ENCODE measurements around the gene TRPM2. TPM values are rescaled to one million over a fixed set of nuclear protein-coding genes. Genes with fewer than 3 reads are reported as not detected.

Gene TRPM2
- total and polyA plus RNA-seq, 12 donors, result 0.34 to 8.5 (median 1.2) TPM

GRCh38 chr21:44405091-44405947 is 51.9 kb downstream of the TRPM2 start:
- no peaks in the 10 kb centered on the region for H3K9me3 ChIP-seq
- peaks cover 0 to 8% (median 0%) of the 10 kb centered on the region in 7 donors for H3K27me3 ChIP-seq
- DNase-seq, result no peak
- no peak for ATAC-seq
- intact Hi-C loops (cut with DNase I), result no loop called here
- TF ChIP-seq, protein P1, sequence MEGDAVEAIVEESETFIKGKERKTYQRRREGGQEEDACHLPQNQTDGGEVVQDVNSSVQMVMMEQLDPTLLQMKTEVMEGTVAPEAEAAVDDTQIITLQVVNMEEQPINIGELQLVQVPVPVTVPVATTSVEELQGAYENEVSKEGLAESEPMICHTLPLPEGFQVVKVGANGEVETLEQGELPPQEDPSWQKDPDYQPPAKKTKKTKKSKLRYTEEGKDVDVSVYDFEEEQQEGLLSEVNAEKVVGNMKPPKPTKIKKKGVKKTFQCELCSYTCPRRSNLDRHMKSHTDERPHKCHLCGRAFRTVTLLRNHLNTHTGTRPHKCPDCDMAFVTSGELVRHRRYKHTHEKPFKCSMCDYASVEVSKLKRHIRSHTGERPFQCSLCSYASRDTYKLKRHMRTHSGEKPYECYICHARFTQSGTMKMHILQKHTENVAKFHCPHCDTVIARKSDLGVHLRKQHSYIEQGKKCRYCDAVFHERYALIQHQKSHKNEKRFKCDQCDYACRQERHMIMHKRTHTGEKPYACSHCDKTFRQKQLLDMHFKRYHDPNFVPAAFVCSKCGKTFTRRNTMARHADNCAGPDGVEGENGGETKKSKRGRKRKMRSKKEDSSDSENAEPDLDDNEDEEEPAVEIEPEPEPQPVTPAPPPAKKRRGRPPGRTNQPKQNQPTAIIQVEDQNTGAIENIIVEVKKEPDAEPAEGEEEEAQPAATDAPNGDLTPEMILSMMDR (IDR thresholded peaks at IDR 0.05), result no peak
- no peaks in the 10 kb centered on the region for H3K4me1 ChIP-seq
- no peak overlapping the region for H3K4me3 ChIP-seq
- 86 to 88% methylated on average over 34 of the region's 34 CpGs for WGBS, 2 donors
- no peak overlapping the region for H3K27ac ChIP-seq
- peaks cover 0 to 67% (median 0%) of the 10 kb centered on the region in 9 donors for H3K36me3 ChIP-seq

GRCh38 chr21:44405948-44406872 is 52.8 kb downstream of the TRPM2 start:
- ATAC-seq, result no peak
- 82 to 86% methylated on average over 37 of the region's 37 CpGs for WGBS, 2 donors

DNA sequence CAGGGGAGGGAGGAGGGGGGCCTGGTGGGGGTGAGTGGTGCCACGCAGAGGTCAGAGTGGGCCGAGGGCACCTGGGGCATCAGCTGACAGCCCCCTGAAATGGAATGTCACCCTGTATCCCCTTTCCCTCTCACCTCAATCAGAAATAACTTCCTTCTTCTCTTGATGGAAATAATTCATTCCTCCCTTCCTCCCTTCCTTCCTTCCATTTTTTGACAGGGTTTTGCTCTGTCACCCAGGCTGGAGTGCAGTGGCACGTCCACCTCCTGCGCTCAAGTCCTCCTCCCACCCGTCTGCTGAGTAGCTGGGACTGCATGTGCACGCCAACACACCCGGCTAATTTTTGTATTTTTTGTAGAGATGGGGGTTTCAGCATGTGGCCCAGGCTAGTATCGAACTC is 53.5 kb downstream of the TRPM2 start:
- Histone ChIP-seq H3K27me3 (no peaks in the 10 kb centered on the region), H3K4me1 (no peaks in the 10 kb centered on the region), H3K9me3 (peaks cover 0 to 2% (median 0%) of the 10 kb centered on the region in 11 donors), H3K36me3 (peaks cover 0 to 57% (median 0%) of the 10 kb centered on the region in 9 donors), H3K27ac (no peak overlapping the region), H3K4me3 (no peak overlapping the region)
- DNase-seq, result no peak
- no peak for ATAC-seq
- intact Hi-C loops (cut with DNase I), result no loop called here
- 79 to 86% methylated on average over 8 of the region's 8 CpGs for WGBS, 2 donors
- TF ChIP-seq, protein P1 (IDR thresholded peaks at IDR 0.05), result no peak

More at GRCh38 chr21:44405948-44406872, 52.8 kb downstream of the TRPM2 start:
- Histone ChIP-seq H3K4me3 (no peak overlapping the region), H3K36me3 (peaks cover 0 to 60% (median 0%) of the 10 kb centered on the region in 9 donors), H3K9me3 (no peaks in the 10 kb centered on the region), H3K4me1 (no peaks in the 10 kb centered on the region), H3K27me3 (peaks cover 0 to 2% (median 0%) of the 10 kb centered on the region in 7 donors), H3K27ac (no peak overlapping the region)
- intact Hi-C loops (cut with DNase I), result no loop called here
- no peak for DNase-seq
- TF ChIP-seq, protein P1 (IDR thresholded peaks at IDR 0.05), result no peak

GRCh38 chr21:44407493-44407892 is 54.1 kb downstream of the TRPM2 start:
- ATAC-seq, result no peak
- no peak overlapping the region for H3K4me3 ChIP-seq
- H3K4me1 ChIP-seq, result no peaks in the 10 kb centered on the region
- peaks cover 0 to 52% (median 0%) of the 10 kb centered on the region in 9 donors for H3K36me3 ChIP-seq
- DNase-seq, result no peak
- 82 to 84% methylated on average over 7 of the region's 7 CpGs for WGBS, 2 donors
- H3K27me3 ChIP-seq, result no peaks in the 10 kb centered on the region
- TF ChIP-seq, protein P1 (IDR thresholded peaks at IDR 0.05), result no peak
- no peak overlapping the region for H3K27ac ChIP-seq
- peaks cover 0 to 7% (median 0%) of the 10 kb centered on the region in 11 donors for H3K9me3 ChIP-seq
- intact Hi-C loops (cut with DNase I), result no loop called here

Measured in heart right ventricle (tissue), 16 donors.